ENCODE measurements around the gene SLMAP. TPM values are rescaled to one million over a fixed set of nuclear protein-coding genes. Genes with fewer than 3 reads are reported as not detected.
A peak's percentile ranks its signal among the peaks of the same experiment; 100 is the strongest.

SLMAP gene
- total and polyA plus RNA-seq, 9 donors, result 39.3 to 63.2 (median 47.6) TPM

GRCh38 chr3:57770009-57770827 lies 14.1 kb downstream of the SLMAP start:
- 25% methylated on average over 1 of the region's 4 CpGs for WGBS (ENCODE audit: insufficient coverage)
- Histone ChIP-seq H3K36me3 (ENCODE audit: control insufficient read depth, insufficient read depth, low read length) (no peaks in the 10 kb centered on the region), H3K9me3 (replicated peaks; ENCODE audit: control insufficient read depth, low read depth, low read length) (no peaks in the 10 kb centered on the region), H3K27me3 (ENCODE audit: control insufficient read depth, insufficient read depth, low read length) (no peaks in the 10 kb centered on the region), H3K4me3 (ENCODE audit: low read length) (no peak overlapping the region), H3K27ac (ENCODE audit: low read length) (no peak overlapping the region), H3K4me1 (ENCODE audit: control insufficient read depth, insufficient read depth, low read length) (no peaks in the 10 kb centered on the region)
- peak; percentile 61 for DNase-seq

DNA sequence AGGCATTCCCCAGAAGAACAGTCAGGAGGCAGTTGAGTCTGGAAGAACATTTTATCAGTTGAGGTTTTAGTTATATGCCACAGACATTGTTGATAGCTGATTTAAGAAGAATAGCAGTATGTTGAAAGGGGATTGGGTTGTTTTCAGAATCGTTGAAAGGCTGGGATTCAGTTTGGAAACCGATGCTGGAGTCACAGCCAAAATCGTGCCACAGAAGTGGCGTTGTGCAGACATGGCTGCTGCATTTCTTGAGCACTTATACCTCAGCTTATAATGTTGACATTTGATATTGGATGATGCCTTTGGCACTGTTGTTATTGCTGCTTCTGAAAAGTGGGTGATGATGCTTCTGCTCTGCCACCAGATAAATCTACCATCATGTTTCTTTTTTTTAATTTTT lies 16.1 kb downstream of the SLMAP start:
- 100% methylated on average over 1 of the region's 4 CpGs for WGBS (ENCODE audit: insufficient coverage)
- H3K4me3 ChIP-seq (ENCODE audit: low read length), result no peak overlapping the region

GRCh38 chr3:57777774-57778173 lies 21.7 kb downstream of the SLMAP start:
- Histone ChIP-seq H3K9me3 (replicated peaks; ENCODE audit: control insufficient read depth, low read depth, low read length) (no peaks in the 10 kb centered on the region), H3K4me3 (ENCODE audit: low read length) (no peak overlapping the region), H3K27ac (ENCODE audit: low read length) (no peak overlapping the region), H3K36me3 (ENCODE audit: control insufficient read depth, insufficient read depth, low read length) (no peaks in the 10 kb centered on the region), H3K4me1 (ENCODE audit: control insufficient read depth, insufficient read depth, low read length) (no peaks in the 10 kb centered on the region), H3K27me3 (ENCODE audit: control insufficient read depth, insufficient read depth, low read length) (no peaks in the 10 kb centered on the region)
- no CpG with 5 or more reads among the region's 3 CpGs for WGBS (ENCODE audit: insufficient coverage)
- peak; percentile 15 for DNase-seq

More for the DNA sequence above, 16.1 kb downstream of the SLMAP start:
- no peaks in the 10 kb centered on the region for H3K4me1 ChIP-seq (ENCODE audit: control insufficient read depth, insufficient read depth, low read length)
- no peak for DNase-seq
- H3K27me3 ChIP-seq (ENCODE audit: control insufficient read depth, insufficient read depth, low read length), result no peaks in the 10 kb centered on the region
- H3K27ac ChIP-seq (ENCODE audit: low read length), result no peak overlapping the region
- H3K9me3 ChIP-seq (replicated peaks; ENCODE audit: control insufficient read depth, low read depth, low read length), result no peaks in the 10 kb centered on the region
- no peaks in the 10 kb centered on the region for H3K36me3 ChIP-seq (ENCODE audit: control insufficient read depth, insufficient read depth, low read length)

DNA sequence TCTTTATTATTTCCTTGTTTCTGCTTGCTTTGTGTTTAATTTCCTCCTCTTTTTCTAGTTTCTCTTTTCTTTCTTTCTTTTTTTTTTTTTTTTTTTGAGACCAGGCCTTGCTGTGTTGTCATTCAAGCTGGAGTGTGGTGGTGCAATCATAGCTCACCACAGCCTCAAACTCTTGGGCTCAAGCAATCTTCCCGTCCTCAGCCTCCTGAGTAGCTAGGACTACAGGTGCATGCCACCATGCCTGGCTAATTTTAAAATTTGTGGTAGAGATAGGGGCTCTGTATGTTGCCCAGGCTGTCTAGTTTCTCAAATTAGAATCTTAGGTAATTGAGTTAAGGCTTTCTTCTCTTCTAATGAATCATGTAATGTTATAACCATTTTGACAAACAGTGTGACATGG lies 22.4 kb downstream of the SLMAP start:
- Histone ChIP-seq H3K27ac (ENCODE audit: low read length) (no peak overlapping the region), H3K9me3 (replicated peaks; ENCODE audit: control insufficient read depth, low read depth, low read length) (no peaks in the 10 kb centered on the region), H3K27me3 (ENCODE audit: control insufficient read depth, insufficient read depth, low read length) (no peaks in the 10 kb centered on the region), H3K4me1 (ENCODE audit: control insufficient read depth, insufficient read depth, low read length) (no peaks in the 10 kb centered on the region), H3K4me3 (ENCODE audit: low read length) (no peak overlapping the region), H3K36me3 (ENCODE audit: control insufficient read depth, insufficient read depth, low read length) (no peaks in the 10 kb centered on the region)
- DNase-seq, result no peak
- no CpG with 5 or more reads among the region's 1 CpG for WGBS (ENCODE audit: insufficient coverage)

GRCh38 chr3:57779666-57780065 lies 23.6 kb downstream of the SLMAP start:
- no peaks in the 10 kb centered on the region for H3K9me3 ChIP-seq (replicated peaks; ENCODE audit: control insufficient read depth, low read depth, low read length)
- no peak overlapping the region for H3K27ac ChIP-seq (ENCODE audit: low read length)
- no peaks in the 10 kb centered on the region for H3K4me1 ChIP-seq (ENCODE audit: control insufficient read depth, insufficient read depth, low read length)
- no peak for DNase-seq
- no peaks in the 10 kb centered on the region for H3K27me3 ChIP-seq (ENCODE audit: control insufficient read depth, insufficient read depth, low read length)
- WGBS (ENCODE audit: insufficient coverage), result no CpG with 5 or more reads among the region's 1 CpG
- H3K4me3 ChIP-seq (ENCODE audit: low read length), result no peak overlapping the region
- no peaks in the 10 kb centered on the region for H3K36me3 ChIP-seq (ENCODE audit: control insufficient read depth, insufficient read depth, low read length)

GRCh38 chr3:57783186-57784088 lies 27.3 kb downstream of the SLMAP start:
- Histone ChIP-seq H3K36me3 (ENCODE audit: control insufficient read depth, insufficient read depth, low read length) (no peaks in the 10 kb centered on the region), H3K9me3 (replicated peaks; ENCODE audit: control insufficient read depth, low read depth, low read length) (no peaks in the 10 kb centered on the region), H3K27me3 (ENCODE audit: control insufficient read depth, insufficient read depth, low read length) (no peaks in the 10 kb centered on the region), H3K4me3 (ENCODE audit: low read length) (no peak overlapping the region), H3K4me1 (ENCODE audit: control insufficient read depth, insufficient read depth, low read length) (no peaks in the 10 kb centered on the region), H3K27ac (ENCODE audit: low read length) (no peak overlapping the region)
- no peak for DNase-seq
- WGBS (ENCODE audit: insufficient coverage), result 86% methylated on average over 4 of the region's 6 CpGs

GRCh38 chr3:57784089-57784735 lies 28.1 kb downstream of the SLMAP start:
- Histone ChIP-seq H3K4me3 (ENCODE audit: low read length) (no peak overlapping the region), H3K27ac (ENCODE audit: low read length) (no peak overlapping the region), H3K9me3 (replicated peaks; ENCODE audit: control insufficient read depth, low read depth, low read length) (no peaks in the 10 kb centered on the region), H3K27me3 (ENCODE audit: control insufficient read depth, insufficient read depth, low read length) (no peaks in the 10 kb centered on the region), H3K36me3 (ENCODE audit: control insufficient read depth, insufficient read depth, low read length) (no peaks in the 10 kb centered on the region), H3K4me1 (ENCODE audit: control insufficient read depth, insufficient read depth, low read length) (no peaks in the 10 kb centered on the region)
- no CpG with 5 or more reads among the region's 1 CpG for WGBS (ENCODE audit: insufficient coverage)
- DNase-seq, result no peak

DNA sequence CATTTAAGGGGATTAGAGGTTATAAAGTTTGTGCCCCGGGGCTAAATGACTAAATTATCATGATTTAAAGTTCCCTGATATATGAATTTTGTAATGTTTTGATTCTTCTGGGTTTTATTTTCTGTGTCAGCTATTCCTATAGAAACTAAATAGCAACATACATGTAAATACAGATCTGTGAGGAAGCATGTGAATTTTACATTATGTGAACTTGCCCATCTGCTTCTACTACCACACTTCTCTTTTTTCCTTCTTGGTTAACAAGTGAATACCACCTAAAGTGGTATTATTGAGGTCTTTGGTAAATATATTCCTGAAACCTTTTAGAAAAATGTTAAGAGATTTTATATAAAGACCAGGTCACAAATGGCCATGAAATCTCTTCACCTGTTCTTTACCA lies 29.3 kb downstream of the SLMAP start:
- no CpG with 5 or more reads among the region's 1 CpG for WGBS (ENCODE audit: insufficient coverage)
- no peak for DNase-seq
- Histone ChIP-seq H3K27ac (ENCODE audit: low read length) (no peak overlapping the region), H3K4me1 (ENCODE audit: control insufficient read depth, insufficient read depth, low read length) (no peaks in the 10 kb centered on the region), H3K9me3 (replicated peaks; ENCODE audit: control insufficient read depth, low read depth, low read length) (no peaks in the 10 kb centered on the region), H3K27me3 (ENCODE audit: control insufficient read depth, insufficient read depth, low read length) (no peaks in the 10 kb centered on the region), H3K4me3 (ENCODE audit: low read length) (no peak overlapping the region), H3K36me3 (ENCODE audit: control insufficient read depth, insufficient read depth, low read length) (no peaks in the 10 kb centered on the region)

GRCh38 chr3:57787867-57788623 lies 31.9 kb downstream of the SLMAP start:
- no peaks in the 10 kb centered on the region for H3K27me3 ChIP-seq (ENCODE audit: control insufficient read depth, insufficient read depth, low read length)
- 63% methylated on average over 2 of the region's 2 CpGs for WGBS (ENCODE audit: insufficient coverage)
- H3K4me1 ChIP-seq (ENCODE audit: control insufficient read depth, insufficient read depth, low read length), result no peaks in the 10 kb centered on the region
- no peak for DNase-seq
- H3K27ac ChIP-seq (ENCODE audit: low read length), result no peak overlapping the region
- H3K36me3 ChIP-seq (ENCODE audit: control insufficient read depth, insufficient read depth, low read length), result no peaks in the 10 kb centered on the region
- H3K4me3 ChIP-seq (ENCODE audit: low read length), result no peak overlapping the region
- no peaks in the 10 kb centered on the region for H3K9me3 ChIP-seq (replicated peaks; ENCODE audit: control insufficient read depth, low read depth, low read length)

All from muscle of leg (tissue), 11 donors.